SK-N-MC (cell line): ENCODE measurements around the gene MCM8.

Experiments
- EZH2 ChIP-seq: fragments of 200-600 bp; sonication (generic); IDR thresholded peaks from one replicate; pipeline ENCODE4 v1.6.1; 2017; ENCODE audit warnings: antibody characterized with exemption
- FOXP2 ChIP-seq: optimal IDR thresholded peaks from 2 replicates; pipeline ENCODE3; 2011; ENCODE audit warnings: mild to moderate bottlenecking, moderate library complexity; ENCODE audit not compliant: insufficient read depth; ENCODE audit errors: extremely low read length, control extremely low read depth
- POLR2AphosphoS5 ChIP-seq: IDR thresholded peaks from 2 replicates; pipeline ENCODE4 v1.6.1; 2012; ENCODE audit warnings: mild to moderate bottlenecking, low read depth, low read length, borderline replicate concordance

DNA sequence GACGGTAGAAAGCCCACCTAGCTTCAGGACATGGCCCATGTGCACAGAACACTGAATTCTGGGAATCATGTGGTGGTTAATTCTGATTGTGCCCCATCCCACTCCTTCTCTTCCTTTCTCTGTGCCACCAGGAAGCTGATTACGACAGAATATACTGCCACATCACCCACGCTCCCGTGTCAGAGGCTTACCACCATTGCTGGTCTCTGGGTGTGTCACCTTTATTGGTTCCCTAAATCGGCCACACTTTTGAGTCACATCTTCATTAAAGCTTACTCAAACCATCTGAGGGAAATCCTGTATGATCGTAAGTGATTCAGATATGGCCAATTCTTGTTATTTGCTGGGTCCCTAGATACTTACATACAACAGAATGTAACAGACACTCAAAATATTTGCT, 3.2 kb upstream of the MCM8 start:
- TF ChIP-seq POLR2AphosphoS5 (no peak), EZH2 (no peak), FOXP2 (no peak)
